ENCODE data around the gene TYW1.
"Not testable (repeated sequence)": the region's sequence is repeated elsewhere in the genome, so short reads cannot be mapped to it uniquely, and the experiment has no call there.

The TYW1 gene

GRCh38 chr7:66970310-66970709 is 26.3 kb upstream of the TYW1 start:
- Histone ChIP-seq H3K27me3 (replicated peaks in 2 of 5; ENCODE audit: control insufficient read depth in 4 of 5, insufficient read depth in 5 of 5, low read length in 4 of 5) (no peaks in the 10 kb centered on the region), H3K4me1 (ENCODE audit: control extremely low read depth in 1 of 4, control insufficient read depth in 4 of 4, insufficient read depth in 4 of 4, low read length in 3 of 4) (no peaks in the 10 kb centered on the region), H3K36me3 (ENCODE audit: control insufficient read depth in 4 of 4, insufficient read depth in 4 of 4, low read length in 3 of 4) (no peaks in the 10 kb centered on the region), H3K27ac (ENCODE audit: insufficient read depth in 1 of 2, low read depth in 1 of 2, low read length in 2 of 2, poor library complexity in 1 of 2, severe bottlenecking in 2 of 2) (no peak overlapping the region), H3K9me3 (ENCODE audit: control extremely low read depth in 1 of 5, control insufficient read depth in 4 of 5, insufficient read depth in 2 of 5, low read depth in 1 of 5, low read length in 4 of 5) (no peaks in the 10 kb centered on the region), H3K4me3 (ENCODE audit: control insufficient read depth in 1 of 7, extremely low read depth in 1 of 7, insufficient read depth in 4 of 7, low read depth in 2 of 7, low read length in 6 of 7) (no peak overlapping the region)
- POLR2A ChIA-PET, result interaction anchor here (0.8 kb wide), 1 partner anchor 47 kb away, joined by 3 read pairs; no protein-coding TSS in a partner anchor
- CTCF ChIA-PET, result interaction anchor here (1.1 to 1.6 kb wide), 2 partner anchors 9 to 16 kb away, joined by 5 read pairs; no protein-coding TSS in a partner anchor
- no peak for DNase-seq
- 100% methylated on average over 2 of the region's 5 CpGs for WGBS (ENCODE audit: insufficient coverage)

GRCh38 chr7:66974986-66975590 is 21.5 kb upstream of the TYW1 start:
- DNase-seq, result no peak
- 98% methylated on average over 12 of the region's 15 CpGs for WGBS (ENCODE audit: insufficient coverage)
- Histone ChIP-seq H3K27me3 (replicated peaks in 2 of 5; ENCODE audit: control insufficient read depth in 4 of 5, insufficient read depth in 5 of 5, low read length in 4 of 5) (no peaks in the 10 kb centered on the region), H3K4me3 (ENCODE audit: control insufficient read depth in 1 of 7, extremely low read depth in 1 of 7, insufficient read depth in 4 of 7, low read depth in 2 of 7, low read length in 6 of 7) (no peak overlapping the region), H3K9me3 (ENCODE audit: control extremely low read depth in 1 of 5, control insufficient read depth in 4 of 5, insufficient read depth in 2 of 5, low read depth in 1 of 5, low read length in 4 of 5) (peaks cover 0 to 7% (median 4%) of the 10 kb centered on the region in 5 experiments), H3K27ac (ENCODE audit: insufficient read depth in 1 of 2, low read depth in 1 of 2, low read length in 2 of 2, poor library complexity in 1 of 2, severe bottlenecking in 2 of 2) (no peak overlapping the region), H3K36me3 (ENCODE audit: control insufficient read depth in 4 of 4, insufficient read depth in 4 of 4, low read length in 3 of 4) (no peaks in the 10 kb centered on the region), H3K4me1 (ENCODE audit: control extremely low read depth in 1 of 4, control insufficient read depth in 4 of 4, insufficient read depth in 4 of 4, low read length in 3 of 4) (no peaks in the 10 kb centered on the region)
- ChIA-PET CTCF (no interaction called here), POLR2A (no interaction called here)

- no CpG with 5 or more reads among the region's 5 CpGs for WGBS (ENCODE audit: insufficient coverage)
- H3K4me1 ChIP-seq (ENCODE audit: control extremely low read depth in 1 of 4, control insufficient read depth in 4 of 4, insufficient read depth in 4 of 4, low read length in 3 of 4); CTCF ChIA-PET; H3K4me3 ChIP-seq (ENCODE audit: control insufficient read depth in 1 of 7, extremely low read depth in 1 of 7, insufficient read depth in 4 of 7, low read depth in 2 of 7, low read length in 6 of 7); H3K36me3 ChIP-seq (ENCODE audit: control insufficient read depth in 4 of 4, insufficient read depth in 4 of 4, low read length in 3 of 4); H3K27ac ChIP-seq (ENCODE audit: insufficient read depth in 1 of 2, low read depth in 1 of 2, low read length in 2 of 2, poor library complexity in 1 of 2, severe bottlenecking in 2 of 2); H3K27me3 ChIP-seq (replicated peaks in 2 of 5; ENCODE audit: control insufficient read depth in 4 of 5, insufficient read depth in 5 of 5, low read length in 4 of 5); DNase-seq; POLR2A ChIA-PET: not testable (repeated sequence)
- peaks cover 0 to 17% (median 8%) of the 10 kb centered on the region in 5 experiments for H3K9me3 ChIP-seq (ENCODE audit: control extremely low read depth in 1 of 5, control insufficient read depth in 4 of 5, insufficient read depth in 2 of 5, low read depth in 1 of 5, low read length in 4 of 5)
These were observed 18.3 kb upstream of the TYW1 start for GRCh38 chr7:66978312-66978711.

- H3K4me1 ChIP-seq (ENCODE audit: control extremely low read depth in 1 of 4, control insufficient read depth in 4 of 4, insufficient read depth in 4 of 4, low read length in 3 of 4); H3K27me3 ChIP-seq (replicated peaks in 2 of 5; ENCODE audit: control insufficient read depth in 4 of 5, insufficient read depth in 5 of 5, low read length in 4 of 5); H3K4me3 ChIP-seq (ENCODE audit: control insufficient read depth in 1 of 7, extremely low read depth in 1 of 7, insufficient read depth in 4 of 7, low read depth in 2 of 7, low read length in 6 of 7); POLR2A ChIA-PET; DNase-seq; H3K36me3 ChIP-seq (ENCODE audit: control insufficient read depth in 4 of 4, insufficient read depth in 4 of 4, low read length in 3 of 4); H3K27ac ChIP-seq (ENCODE audit: insufficient read depth in 1 of 2, low read depth in 1 of 2, low read length in 2 of 2, poor library complexity in 1 of 2, severe bottlenecking in 2 of 2): not testable (repeated sequence)
- WGBS (ENCODE audit: insufficient coverage), result 100% methylated on average over 2 of the region's 2 CpGs
- peaks cover 0 to 17% (median 8%) of the 10 kb centered on the region in 5 experiments for H3K9me3 ChIP-seq (ENCODE audit: control extremely low read depth in 1 of 5, control insufficient read depth in 4 of 5, insufficient read depth in 2 of 5, low read depth in 1 of 5, low read length in 4 of 5)
- CTCF ChIA-PET, result interaction anchor here (1.9 kb wide), 1 partner anchor 9 kb away, joined by 6 read pairs; no protein-coding TSS in a partner anchor
These were observed 17.6 kb upstream of the TYW1 start for GRCh38 chr7:66979013-66979412.

GRCh38 chr7:66980336-66980735 is 16.3 kb upstream of the TYW1 start:
- CTCF ChIA-PET, result interaction anchor here (1.9 kb wide), 1 partner anchor 7 kb away, joined by 6 read pairs; no protein-coding TSS in a partner anchor
- H3K4me1 ChIP-seq (ENCODE audit: control extremely low read depth in 1 of 4, control insufficient read depth in 4 of 4, insufficient read depth in 4 of 4, low read length in 3 of 4); DNase-seq; H3K36me3 ChIP-seq (ENCODE audit: control insufficient read depth in 4 of 4, insufficient read depth in 4 of 4, low read length in 3 of 4); H3K27ac ChIP-seq (ENCODE audit: insufficient read depth in 1 of 2, low read depth in 1 of 2, low read length in 2 of 2, poor library complexity in 1 of 2, severe bottlenecking in 2 of 2); H3K4me3 ChIP-seq (ENCODE audit: control insufficient read depth in 1 of 7, extremely low read depth in 1 of 7, insufficient read depth in 4 of 7, low read depth in 2 of 7, low read length in 6 of 7); H3K27me3 ChIP-seq (replicated peaks in 2 of 5; ENCODE audit: control insufficient read depth in 4 of 5, insufficient read depth in 5 of 5, low read length in 4 of 5): not testable (repeated sequence)
- H3K9me3 ChIP-seq (ENCODE audit: control extremely low read depth in 1 of 5, control insufficient read depth in 4 of 5, insufficient read depth in 2 of 5, low read depth in 1 of 5, low read length in 4 of 5), result peaks cover 0 to 17% (median 8%) of the 10 kb centered on the region in 5 experiments
- POLR2A ChIA-PET, result interaction anchor here (0.6 kb wide), 1 partner anchor 217 kb away, joined by 3 read pairs; no protein-coding TSS in a partner anchor
- WGBS (ENCODE audit: insufficient coverage), result no CpG with 5 or more reads among the region's 1 CpG

GRCh38 chr7:66989552-66989951 is 7.1 kb upstream of the TYW1 start:
- CTCF ChIA-PET, result not testable (repeated sequence)

GRCh38 chr7:66994051-66994450 is 2.6 kb upstream of the TYW1 start:
- H3K27me3 ChIP-seq (replicated peaks in 2 of 5; ENCODE audit: control insufficient read depth in 4 of 5, insufficient read depth in 5 of 5, low read length in 4 of 5); H3K27ac ChIP-seq (ENCODE audit: insufficient read depth in 1 of 2, low read depth in 1 of 2, low read length in 2 of 2, poor library complexity in 1 of 2, severe bottlenecking in 2 of 2); POLR2A ChIA-PET; H3K9me3 ChIP-seq (ENCODE audit: control extremely low read depth in 1 of 5, control insufficient read depth in 4 of 5, insufficient read depth in 2 of 5, low read depth in 1 of 5, low read length in 4 of 5); CTCF ChIA-PET; DNase-seq: not testable (repeated sequence)
- WGBS (ENCODE audit: insufficient coverage), result 67% methylated on average over 1 of the region's 5 CpGs
- Histone ChIP-seq H3K4me3 (ENCODE audit: control insufficient read depth in 1 of 7, extremely low read depth in 1 of 7, insufficient read depth in 4 of 7, low read depth in 2 of 7, low read length in 6 of 7) (peak overlapping the region in 5 of 7 experiments; percentile 65 to 91 (median 78)), H3K36me3 (ENCODE audit: control insufficient read depth in 4 of 4, insufficient read depth in 4 of 4, low read length in 3 of 4) (peaks cover 0 to 26% (median 3%) of the 10 kb centered on the region in 4 experiments), H3K4me1 (ENCODE audit: control extremely low read depth in 1 of 4, control insufficient read depth in 4 of 4, insufficient read depth in 4 of 4, low read length in 3 of 4) (peaks cover 0 to 13% (median 9%) of the 10 kb centered on the region in 4 experiments)

More at GRCh38 chr7:66989552-66989951, 7.1 kb upstream of the TYW1 start:
- POLR2A ChIA-PET; H3K27ac ChIP-seq (ENCODE audit: insufficient read depth in 1 of 2, low read depth in 1 of 2, low read length in 2 of 2, poor library complexity in 1 of 2, severe bottlenecking in 2 of 2); H3K9me3 ChIP-seq (ENCODE audit: control extremely low read depth in 1 of 5, control insufficient read depth in 4 of 5, insufficient read depth in 2 of 5, low read depth in 1 of 5, low read length in 4 of 5); DNase-seq; H3K27me3 ChIP-seq (replicated peaks in 2 of 5; ENCODE audit: control insufficient read depth in 4 of 5, insufficient read depth in 5 of 5, low read length in 4 of 5); H3K4me3 ChIP-seq (ENCODE audit: control insufficient read depth in 1 of 7, extremely low read depth in 1 of 7, insufficient read depth in 4 of 7, low read depth in 2 of 7, low read length in 6 of 7); H3K4me1 ChIP-seq (ENCODE audit: control extremely low read depth in 1 of 4, control insufficient read depth in 4 of 4, insufficient read depth in 4 of 4, low read length in 3 of 4): not testable (repeated sequence)
- WGBS (ENCODE audit: insufficient coverage), result no CpG with 5 or more reads among the region's 3 CpGs
- peaks cover 2 to 40% (median 9%) of the 10 kb centered on the region in 4 experiments for H3K36me3 ChIP-seq (ENCODE audit: control insufficient read depth in 4 of 4, insufficient read depth in 4 of 4, low read length in 3 of 4)

All from common myeloid progenitor, CD34-positive (primary cell).